22Rv1 (cell line): ENCODE data around the gene FUOM.

Experiments used
- CTCF ChIP-seq: fragments of 450-650 bp; IDR thresholded peaks from 2 replicates; pipeline ENCODE4 v1.5.1; 2017; ENCODE audit warnings: mild to moderate bottlenecking
- ZFX ChIP-seq: fragments of 450-650 bp; IDR thresholded peaks from 2 replicates; pipeline ENCODE4 v1.6.1; 2017; ENCODE audit warnings: antibody characterized with exemption, borderline replicate concordance

- TF ChIP-seq CTCF: no peak
- no peak for TF ChIP-seq ZFX
Measured at GRCh38 chr10:133359972-133360610, 2.3 kb upstream of the FUOM start.
